SH-SY5Y (cell line): ENCODE results near the gene FAN1.
A peak's percentile ranks its signal among the peaks of the same experiment; 100 is the strongest.

Source experiments
- GATA2 ChIP-seq: IDR thresholded peaks from 2 replicates; pipeline ENCODE4 v1.6.1; 2011; ENCODE audit warnings: mild to moderate bottlenecking, low read depth, low read length
- GATA3 ChIP-seq: IDR thresholded peaks from 2 replicates; pipeline ENCODE4 v1.6.1; 2011; ENCODE audit warnings: low read depth, mild to moderate bottlenecking, low read length, moderate library complexity

The FAN1 gene

GRCh38 chr15:30962079-30962478 is 58.4 kb downstream of the FAN1 start:
- TF ChIP-seq GATA2 (no peak), GATA3 (no peak)

- TF ChIP-seq GATA2 (no peak), GATA3 (no peak)
These were observed 58.9 kb downstream of the FAN1 start for GRCh38 chr15:30962659-30963058.

- TF ChIP-seq GATA2 = no peak
- no peak for TF ChIP-seq GATA3
These were observed 60.0 kb downstream of the FAN1 start for GRCh38 chr15:30963681-30964080.

GRCh38 chr15:30969724-30970123 is 66.0 kb downstream of the FAN1 start:
- TF ChIP-seq GATA2 = no peak
- TF ChIP-seq GATA3 = no peak

- TF ChIP-seq GATA3 (no peak), GATA2 (no peak)
These were observed 69.7 kb downstream of the FAN1 start for GRCh38 chr15:30973379-30973778.

GRCh38 chr15:30974112-30974511 is 70.4 kb downstream of the FAN1 start:
- TF ChIP-seq GATA2 (no peak), GATA3 (no peak)

GRCh38 chr15:30978328-30978727 is 74.6 kb downstream of the FAN1 start:
- no peak for TF ChIP-seq GATA2
- no peak for TF ChIP-seq GATA3

GRCh38 chr15:30979457-30979856 is 75.7 kb downstream of the FAN1 start:
- no peak for TF ChIP-seq GATA2
- no peak for TF ChIP-seq GATA3

GRCh38 chr15:30984118-30984517 is 80.4 kb downstream of the FAN1 start:
- TF ChIP-seq GATA3 (no peak), GATA2 (no peak)

- TF ChIP-seq GATA3 (peak; percentile 43), GATA2 (peak; percentile 81)
These were observed 80.8 kb downstream of the FAN1 start for GRCh38 chr15:30984542-30984941.

- no peak for TF ChIP-seq GATA3
- TF ChIP-seq GATA2 = no peak
These were observed 81.4 kb downstream of the FAN1 start for GRCh38 chr15:30985081-30985531.

GRCh38 chr15:30990036-30990435 is 86.3 kb downstream of the FAN1 start:
- no peak for TF ChIP-seq GATA3
- TF ChIP-seq GATA2 = no peak

- TF ChIP-seq GATA2 (no peak), GATA3 (0 out of 2 replicates have a peak, but pooled peaks have one; percentile 16)
These were observed 86.9 kb downstream of the FAN1 start for GRCh38 chr15:30990446-30991254.

GRCh38 chr15:30991255-30992235 is 87.8 kb downstream of the FAN1 start, which contains the start of gene MTMR10:
Gene MTMR10 (minus strand): TSS chr15:30991628. CDS start chr15:30991506, 122 bp downstream.
- no peak for TF ChIP-seq GATA2
- no peak for TF ChIP-seq GATA3
